GM19099 (cell line): ENCODE data around the gene ELL2.

ENCODE experiments used
- POLR2A ChIP-seq: IDR thresholded peaks from 3 replicates; pipeline ENCODE4 v1.6.1; 2011; ENCODE audit warnings: low read depth; ENCODE audit not compliant: insufficient read length; ENCODE audit errors: extremely low read depth

The ELL2 gene

DNA sequence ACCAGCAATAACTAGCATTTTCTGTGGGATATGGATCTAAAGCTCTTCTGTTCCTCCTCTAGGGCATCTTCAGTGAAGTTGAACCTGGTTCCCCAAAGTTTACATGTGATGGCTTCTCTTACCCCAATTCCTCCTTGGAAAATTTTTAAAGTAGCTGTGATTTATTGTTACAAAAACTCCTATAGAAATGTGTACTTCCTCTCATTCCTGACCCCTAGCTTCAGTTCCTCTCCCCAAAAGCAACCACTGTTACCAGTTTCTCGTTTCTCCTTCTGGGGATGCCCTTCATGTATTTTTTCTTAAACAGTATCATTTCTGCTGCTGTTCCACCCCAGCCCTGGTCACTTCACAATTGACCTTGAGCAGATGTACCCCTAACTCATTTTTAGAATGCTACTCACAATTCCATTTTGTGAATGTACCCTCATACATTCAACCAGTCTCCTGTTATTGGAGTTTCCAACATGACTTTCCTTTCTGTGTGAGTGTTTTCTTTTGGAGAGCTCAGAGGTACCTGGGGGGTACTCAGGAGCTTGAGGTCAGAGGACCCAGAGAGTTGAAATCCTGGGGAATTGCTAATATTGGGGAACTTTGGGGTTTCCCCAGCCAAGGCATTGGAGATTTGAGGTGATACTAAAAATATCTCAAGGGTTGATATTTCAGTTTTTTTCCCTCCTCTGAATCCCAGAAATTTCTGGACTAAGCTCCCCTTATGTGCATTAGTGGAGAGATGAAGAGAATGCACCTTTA, 120.5 kb downstream of the ELL2 start:
- no peak for TF ChIP-seq POLR2A

DNA sequence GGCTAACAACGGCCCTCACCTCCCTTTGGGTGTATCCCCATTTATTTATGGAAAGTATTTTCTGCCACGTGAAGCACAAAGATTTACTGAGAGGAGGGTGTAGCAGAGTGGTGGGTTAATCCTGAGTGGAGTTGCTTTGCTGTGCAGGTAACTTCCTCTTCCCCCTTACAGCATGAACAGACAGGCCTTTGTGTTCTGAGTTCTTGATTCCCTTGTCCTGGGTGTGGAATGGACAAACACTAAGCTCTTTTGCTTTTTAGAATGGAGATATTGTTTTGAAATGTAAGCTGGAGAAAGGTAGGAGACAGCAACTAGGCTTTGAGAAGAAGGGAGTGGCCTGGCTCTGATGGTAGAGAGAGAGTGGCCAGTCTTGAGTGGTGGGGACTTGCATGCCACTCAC, 122.0 kb downstream of the ELL2 start:
- no peak for TF ChIP-seq POLR2A

DNA sequence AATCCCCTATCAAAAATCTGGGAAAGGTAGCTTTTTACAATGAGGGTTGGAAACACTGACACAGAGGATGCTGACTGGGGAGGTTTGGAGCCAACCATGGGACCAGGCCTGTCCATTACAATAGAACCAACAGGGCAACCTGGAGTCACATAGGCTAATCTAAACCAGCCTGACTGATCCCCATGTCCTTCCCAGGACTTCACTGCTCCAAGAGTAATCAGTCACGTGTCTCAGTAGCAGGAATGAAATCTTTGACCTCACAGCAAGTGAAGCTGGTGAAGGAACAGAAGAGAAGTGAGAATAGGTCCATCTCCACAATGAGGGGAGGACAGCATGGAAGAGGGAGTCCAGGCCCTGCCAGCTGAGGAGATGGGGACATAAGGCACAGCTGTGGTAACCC, 123.1 kb downstream of the ELL2 start:
- TF ChIP-seq POLR2A = no peak

DNA sequence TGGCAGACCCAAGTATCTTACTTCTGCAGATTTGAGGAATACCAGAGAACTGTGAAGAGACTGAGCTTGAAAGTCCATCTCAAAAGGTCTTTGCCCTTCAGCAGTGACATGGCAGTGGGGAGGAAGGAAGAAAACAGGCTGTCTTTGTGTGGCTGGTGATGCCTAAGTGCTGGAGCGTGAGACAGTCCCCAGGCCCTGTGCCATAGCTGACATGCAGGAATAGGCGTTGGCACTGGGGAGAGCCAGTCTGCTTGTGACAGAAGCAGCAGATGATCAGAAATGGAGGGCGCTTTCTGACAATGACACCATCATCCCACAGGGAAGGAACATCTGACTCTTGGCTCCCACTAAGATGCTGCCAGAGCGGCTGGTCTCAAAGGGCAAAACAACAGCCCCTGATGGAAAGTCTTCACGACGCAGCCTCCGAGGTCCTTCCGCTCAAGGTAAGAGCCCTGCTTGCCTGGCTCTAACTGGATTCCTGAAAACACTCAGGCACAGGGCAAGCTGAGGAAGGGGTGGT, 123.6 kb downstream of the ELL2 start:
- TF ChIP-seq POLR2A = no peak

DNA sequence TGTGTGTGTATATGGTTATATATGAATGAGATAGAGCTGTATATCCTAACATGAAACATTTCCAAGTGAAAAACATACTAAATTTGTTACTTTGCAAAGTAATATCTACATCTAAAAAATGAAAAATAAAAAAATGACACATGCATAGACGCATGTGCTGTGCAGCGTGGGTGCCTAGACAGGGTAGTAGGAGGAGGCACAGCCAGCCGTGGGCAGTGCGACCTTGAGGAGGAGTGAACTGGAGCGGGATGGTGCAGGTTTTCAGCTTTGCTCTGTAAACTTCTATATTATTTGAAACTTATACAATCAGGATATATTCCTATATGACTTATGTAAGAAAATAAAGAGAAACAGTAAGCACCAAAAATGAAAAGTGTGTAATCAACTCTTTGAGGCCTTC, 124.2 kb downstream of the ELL2 start:
- TF ChIP-seq POLR2A = no peak

DNA sequence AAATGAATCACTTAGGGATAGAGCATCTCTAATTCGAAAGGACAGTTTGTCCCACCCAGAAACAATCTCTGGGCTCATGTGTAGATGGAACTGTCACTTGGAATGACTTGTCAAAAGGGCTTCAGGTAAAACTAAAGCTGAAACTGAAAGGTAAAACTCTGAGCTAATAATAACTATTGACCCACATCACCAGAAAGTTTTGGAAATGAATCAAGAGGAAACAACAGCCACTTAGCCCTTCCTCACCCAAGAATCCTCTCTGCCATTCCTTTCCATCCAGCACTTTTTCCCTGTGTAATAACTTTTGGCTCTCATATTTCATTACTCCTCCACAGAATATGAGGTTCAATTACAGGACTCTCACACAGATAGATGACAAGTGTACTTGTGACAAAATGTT, 125.1 kb downstream of the ELL2 start:
- no peak for TF ChIP-seq POLR2A

DNA sequence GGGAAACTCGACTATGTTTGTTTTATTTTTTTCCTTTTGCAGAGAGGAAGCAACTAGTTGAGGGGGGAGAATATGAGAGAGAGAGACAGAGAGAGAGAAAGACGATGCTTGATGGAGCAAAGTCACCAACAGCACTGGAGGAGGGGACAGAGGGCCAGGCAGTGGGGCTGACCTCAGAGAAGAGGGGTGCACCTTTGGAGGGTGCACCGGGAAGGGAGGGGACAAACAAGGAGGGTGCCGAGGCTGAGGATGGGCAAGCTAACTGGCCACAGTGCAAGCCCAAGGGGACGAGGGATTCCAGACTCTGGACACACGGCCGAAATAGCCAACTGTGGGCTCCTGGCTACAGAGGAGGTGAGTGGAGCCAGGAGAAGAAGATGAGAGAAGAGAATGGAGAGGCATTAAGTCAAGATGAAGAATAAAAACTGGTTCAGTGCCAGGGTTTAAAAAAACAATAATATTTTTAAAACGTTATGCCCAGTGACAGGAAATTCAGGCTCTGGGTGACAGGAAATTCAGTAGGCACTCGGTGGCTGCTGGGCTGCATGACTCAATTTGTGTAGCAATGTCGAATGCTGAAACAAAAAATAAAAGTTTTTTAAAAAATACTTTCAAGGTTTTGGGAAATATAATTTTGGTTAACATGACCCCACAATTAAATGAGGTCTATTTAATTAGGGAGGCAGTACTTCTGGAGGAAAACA, 125.8 kb downstream of the ELL2 start:
- TF ChIP-seq POLR2A = peak; percentile 37
